ENCODE results near the gene TENM3. TPM values are rescaled to one million over a fixed set of nuclear protein-coding genes. Genes with fewer than 3 reads are reported as not detected.
"Not testable (repeated sequence)": the region's sequence is repeated elsewhere in the genome, so short reads cannot be mapped to it uniquely, and the experiment has no call there.

Gene TENM3
- total RNA-seq, 1 donor = 14.0 TPM

GRCh38 chr4:182233310-182234090 lies 9.7 kb upstream of the TENM3 start:
- H3K4me3 ChIP-seq (ENCODE audit: low read depth, low read length) = no peak overlapping the region
- TF ChIP-seq, protein P1, sequence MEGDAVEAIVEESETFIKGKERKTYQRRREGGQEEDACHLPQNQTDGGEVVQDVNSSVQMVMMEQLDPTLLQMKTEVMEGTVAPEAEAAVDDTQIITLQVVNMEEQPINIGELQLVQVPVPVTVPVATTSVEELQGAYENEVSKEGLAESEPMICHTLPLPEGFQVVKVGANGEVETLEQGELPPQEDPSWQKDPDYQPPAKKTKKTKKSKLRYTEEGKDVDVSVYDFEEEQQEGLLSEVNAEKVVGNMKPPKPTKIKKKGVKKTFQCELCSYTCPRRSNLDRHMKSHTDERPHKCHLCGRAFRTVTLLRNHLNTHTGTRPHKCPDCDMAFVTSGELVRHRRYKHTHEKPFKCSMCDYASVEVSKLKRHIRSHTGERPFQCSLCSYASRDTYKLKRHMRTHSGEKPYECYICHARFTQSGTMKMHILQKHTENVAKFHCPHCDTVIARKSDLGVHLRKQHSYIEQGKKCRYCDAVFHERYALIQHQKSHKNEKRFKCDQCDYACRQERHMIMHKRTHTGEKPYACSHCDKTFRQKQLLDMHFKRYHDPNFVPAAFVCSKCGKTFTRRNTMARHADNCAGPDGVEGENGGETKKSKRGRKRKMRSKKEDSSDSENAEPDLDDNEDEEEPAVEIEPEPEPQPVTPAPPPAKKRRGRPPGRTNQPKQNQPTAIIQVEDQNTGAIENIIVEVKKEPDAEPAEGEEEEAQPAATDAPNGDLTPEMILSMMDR (IDR thresholded peaks at IDR 0.05; ENCODE audit: insufficient read depth, low read length) = no peak
- DNase-seq (ENCODE audit: low read depth) = no peak

- DNase-seq (ENCODE audit: low read depth) = no peak
- TF ChIP-seq, protein P1 (IDR thresholded peaks at IDR 0.05; ENCODE audit: insufficient read depth, low read length) = no peak
- H3K4me3 ChIP-seq (ENCODE audit: low read depth, low read length) = no peak overlapping the region
Observed at GRCh38 chr4:182235021-182235795, 8.0 kb upstream of the TENM3 start.

DNA sequence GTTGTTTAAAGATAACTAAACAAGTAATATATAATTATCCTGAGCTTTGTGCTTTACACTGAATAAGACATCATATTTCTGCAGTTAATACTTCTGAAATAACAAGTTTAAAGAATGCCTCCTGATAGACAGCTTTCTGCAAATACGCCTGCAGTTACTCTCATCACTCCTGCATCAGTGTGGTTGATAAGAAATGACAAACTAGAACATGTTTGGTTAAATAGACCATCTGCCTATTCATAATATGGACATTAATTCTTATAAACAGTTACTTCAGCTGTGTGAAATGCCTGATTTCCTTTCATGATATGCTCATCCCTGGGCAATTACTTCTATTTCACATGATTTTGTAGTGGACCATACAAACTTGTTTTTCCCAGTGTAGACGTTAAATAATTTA lies 7.0 kb upstream of the TENM3 start:
- DNase-seq (ENCODE audit: low read depth) = no peak
- H3K4me3 ChIP-seq (ENCODE audit: low read depth, low read length) = no peak overlapping the region
- TF ChIP-seq, protein P1 (IDR thresholded peaks at IDR 0.05; ENCODE audit: insufficient read depth, low read length) = no peak

DNA sequence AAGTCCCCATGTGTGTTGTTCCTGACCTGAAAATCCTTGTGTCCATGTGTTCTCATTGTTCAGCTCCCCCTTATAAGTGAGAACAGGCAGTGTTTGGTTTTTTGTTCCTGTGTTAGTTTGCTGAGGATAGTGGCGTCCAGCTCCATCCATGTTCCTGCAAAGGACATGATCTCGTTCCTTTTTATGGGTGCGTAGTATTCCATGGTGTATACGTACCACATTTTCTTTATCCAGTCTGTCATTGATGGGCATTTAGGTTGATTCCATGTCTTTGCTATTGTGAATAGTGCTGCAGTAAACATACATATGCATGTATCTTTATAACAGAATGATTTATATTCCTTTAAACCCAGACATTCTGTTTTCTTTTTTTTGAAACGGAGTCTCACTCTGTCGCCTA lies 6.2 kb upstream of the TENM3 start:
- not testable (repeated sequence) for H3K4me3 ChIP-seq (ENCODE audit: low read depth, low read length); DNase-seq (ENCODE audit: low read depth)

DNA sequence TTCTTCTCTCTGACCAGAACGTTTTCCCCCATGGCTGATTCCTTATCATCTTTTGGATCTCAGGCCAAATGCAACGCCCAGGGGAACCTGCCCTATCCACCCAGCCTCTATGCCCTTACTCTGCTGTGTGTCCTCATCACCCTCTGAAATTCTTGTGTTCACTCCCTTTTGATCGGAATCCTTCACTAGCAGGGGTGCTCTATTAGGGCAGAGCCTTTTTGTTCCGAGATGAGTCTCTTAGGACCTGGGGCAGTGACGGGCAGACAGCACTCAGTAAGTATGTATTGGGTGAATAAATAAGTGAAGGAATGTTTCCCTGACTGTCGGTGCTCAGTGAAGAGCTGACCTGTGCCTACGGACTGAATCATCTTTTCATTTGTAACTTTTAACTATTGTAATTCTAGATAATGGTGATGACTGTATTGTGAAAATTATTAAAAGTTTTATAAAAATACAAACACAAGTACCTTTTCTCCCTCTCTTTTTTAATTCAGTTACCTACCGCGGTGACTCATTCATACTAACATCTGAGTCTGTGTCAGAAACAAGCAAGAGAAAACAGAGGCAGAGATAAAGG lies 4.8 kb upstream of the TENM3 start:
- TF ChIP-seq, protein P1 (IDR thresholded peaks at IDR 0.05; ENCODE audit: insufficient read depth, low read length) = no peak
- H3K4me3 ChIP-seq (ENCODE audit: low read depth, low read length) = no peak overlapping the region
- DNase-seq (ENCODE audit: low read depth) = no peak

- peak; percentile 91 for DNase-seq (ENCODE audit: low read depth)
- H3K4me3 ChIP-seq (ENCODE audit: low read depth, low read length) = no peak overlapping the region
- TF ChIP-seq, protein P1 (IDR thresholded peaks at IDR 0.05; ENCODE audit: insufficient read depth, low read length) = no peak
Observed at GRCh38 chr4:182240161-182241130, 2.8 kb upstream of the TENM3 start.

DNA sequence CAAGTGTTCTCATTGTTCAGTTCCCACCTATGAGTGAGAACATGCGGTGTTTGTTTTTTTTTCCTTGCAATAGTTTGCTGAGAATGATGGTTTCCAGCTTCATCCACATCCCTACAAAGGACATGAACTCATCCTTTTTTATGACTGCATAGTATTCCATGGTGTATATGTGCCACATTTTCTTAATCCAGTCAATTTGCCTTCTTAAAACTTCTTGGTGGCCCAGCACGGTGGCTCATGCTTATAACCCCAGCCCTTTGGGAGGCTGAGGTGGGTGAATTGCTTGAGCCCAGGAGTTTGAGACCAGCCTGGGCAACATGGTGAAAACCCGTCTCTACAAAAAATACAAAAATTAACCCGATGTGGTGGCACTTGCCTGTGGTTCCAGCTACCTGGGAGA lies 942 bp upstream of the TENM3 start:
- DNase-seq (ENCODE audit: low read depth); H3K4me3 ChIP-seq (ENCODE audit: low read depth, low read length): not testable (repeated sequence)

Data from fibroblast of the aortic adventitia (primary cell).